ENCODE measurements around the gene MAGI2.

The MAGI2 gene

DNA sequence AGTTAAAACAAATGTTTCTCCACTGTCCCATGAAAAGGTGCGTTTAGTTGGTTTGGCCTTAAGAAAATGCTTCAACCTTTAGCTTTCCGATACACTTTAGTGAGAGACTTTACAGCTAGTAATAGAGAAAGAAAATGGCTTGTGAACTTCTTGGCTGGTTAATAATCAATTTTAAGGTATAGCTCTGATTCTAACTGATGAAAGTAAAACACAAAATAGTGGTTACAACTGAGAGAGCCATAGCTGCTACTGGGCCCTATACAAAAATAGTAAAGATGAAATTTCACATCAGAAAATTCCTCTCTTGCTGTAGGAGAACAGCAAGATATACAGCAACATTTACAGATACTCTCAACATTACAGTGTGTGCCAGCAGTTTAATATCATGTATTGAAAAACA lies 1283.5 kb downstream of the MAGI2 start:
- Histone ChIP-seq H3K27me3 (ENCODE audit: control insufficient read depth in 1 of 2, insufficient read depth in 2 of 2, low read length in 2 of 2) (no peaks in the 10 kb centered on the region), H3K4me3 (ENCODE audit: low read length in 2 of 2) (no peak overlapping the region), H3K4me1 (ENCODE audit: control insufficient read depth, insufficient read depth, low read length) (peaks cover 7% of the 10 kb centered on the region), H3K27ac (ENCODE audit: low read length) (no peak overlapping the region), H3K36me3 (ENCODE audit: control insufficient read depth in 2 of 2, insufficient read depth in 2 of 2, low read length in 2 of 2) (peaks cover 2% of the 10 kb centered on the region in 2 donors), H3K9ac (ENCODE audit: low read length in 2 of 2) (no peak overlapping the region), H3K9me3 (ENCODE audit: control insufficient read depth in 2 of 2, low read length in 2 of 2) (no peaks in the 10 kb centered on the region)

GRCh38 chr7:78168865-78169264 lies 1284.6 kb downstream of the MAGI2 start:
- no peak overlapping the region for H3K9ac ChIP-seq (ENCODE audit: low read length in 2 of 2)
- H3K4me3 ChIP-seq (ENCODE audit: low read length in 2 of 2) = no peak overlapping the region
- peaks cover 2% of the 10 kb centered on the region for H3K4me1 ChIP-seq (ENCODE audit: control insufficient read depth, insufficient read depth, low read length)
- no peaks in the 10 kb centered on the region for H3K9me3 ChIP-seq (ENCODE audit: control insufficient read depth in 2 of 2, low read length in 2 of 2)
- no peak overlapping the region for H3K27ac ChIP-seq (ENCODE audit: low read length)
- peaks cover 2% of the 10 kb centered on the region in 2 donors for H3K36me3 ChIP-seq (ENCODE audit: control insufficient read depth in 2 of 2, insufficient read depth in 2 of 2, low read length in 2 of 2)
- no peaks in the 10 kb centered on the region for H3K27me3 ChIP-seq (ENCODE audit: control insufficient read depth in 1 of 2, insufficient read depth in 2 of 2, low read length in 2 of 2)

- Histone ChIP-seq H3K9ac (ENCODE audit: low read length in 2 of 2) (no peak overlapping the region), H3K36me3 (ENCODE audit: control insufficient read depth in 2 of 2, insufficient read depth in 2 of 2, low read length in 2 of 2) (peaks cover 2% of the 10 kb centered on the region in 2 donors), H3K27ac (ENCODE audit: low read length) (no peak overlapping the region), H3K4me3 (ENCODE audit: low read length in 2 of 2) (no peak overlapping the region), H3K9me3 (ENCODE audit: control insufficient read depth in 2 of 2, low read length in 2 of 2) (no peaks in the 10 kb centered on the region), H3K27me3 (ENCODE audit: control insufficient read depth in 1 of 2, insufficient read depth in 2 of 2, low read length in 2 of 2) (no peaks in the 10 kb centered on the region), H3K4me1 (ENCODE audit: control insufficient read depth, insufficient read depth, low read length) (peaks cover 2% of the 10 kb centered on the region)
Measured at GRCh38 chr7:78167860-78168259, 1285.6 kb downstream of the MAGI2 start.

GRCh38 chr7:78165854-78166253 lies 1287.6 kb downstream of the MAGI2 start:
- H3K9me3 ChIP-seq (ENCODE audit: control insufficient read depth in 2 of 2, low read length in 2 of 2) = no peaks in the 10 kb centered on the region
- H3K27ac ChIP-seq (ENCODE audit: low read length) = no peak overlapping the region
- H3K4me3 ChIP-seq (ENCODE audit: low read length in 2 of 2) = no peak overlapping the region
- H3K27me3 ChIP-seq (ENCODE audit: control insufficient read depth in 1 of 2, insufficient read depth in 2 of 2, low read length in 2 of 2) = no peaks in the 10 kb centered on the region
- no peaks in the 10 kb centered on the region for H3K4me1 ChIP-seq (ENCODE audit: control insufficient read depth, insufficient read depth, low read length)
- H3K9ac ChIP-seq (ENCODE audit: low read length in 2 of 2) = no peak overlapping the region
- peaks cover 2% of the 10 kb centered on the region in 2 donors for H3K36me3 ChIP-seq (ENCODE audit: control insufficient read depth in 2 of 2, insufficient read depth in 2 of 2, low read length in 2 of 2)

DNA sequence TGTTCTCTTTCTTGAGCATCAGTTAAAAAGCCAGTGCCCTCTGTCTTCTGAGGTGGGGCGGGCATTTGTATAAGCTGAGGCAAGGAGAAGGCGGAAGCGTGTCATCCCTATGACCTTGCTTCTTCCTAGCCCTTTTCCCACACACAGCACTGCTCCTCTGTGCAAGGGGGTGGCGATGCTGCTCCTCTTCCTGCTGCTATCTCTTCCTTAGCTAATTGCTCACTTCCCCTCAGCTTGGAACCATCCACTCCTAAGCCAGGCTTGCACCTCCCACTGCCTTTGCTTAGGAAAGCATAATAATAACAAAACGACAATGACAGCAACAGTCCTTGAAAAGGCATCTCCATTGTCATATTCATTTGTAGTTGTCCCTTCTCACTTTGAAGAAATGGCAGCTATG lies 1288.0 kb downstream of the MAGI2 start:
- H3K4me1 ChIP-seq (ENCODE audit: control insufficient read depth, insufficient read depth, low read length) = no peaks in the 10 kb centered on the region
- H3K9ac ChIP-seq (ENCODE audit: low read length in 2 of 2) = no peak overlapping the region
- no peaks in the 10 kb centered on the region for H3K27me3 ChIP-seq (ENCODE audit: control insufficient read depth in 1 of 2, insufficient read depth in 2 of 2, low read length in 2 of 2)
- H3K4me3 ChIP-seq (ENCODE audit: low read length in 2 of 2) = no peak overlapping the region
- H3K27ac ChIP-seq (ENCODE audit: low read length) = no peak overlapping the region
- peaks cover 2% of the 10 kb centered on the region in 2 donors for H3K36me3 ChIP-seq (ENCODE audit: control insufficient read depth in 2 of 2, insufficient read depth in 2 of 2, low read length in 2 of 2)
- no peaks in the 10 kb centered on the region for H3K9me3 ChIP-seq (ENCODE audit: control insufficient read depth in 2 of 2, low read length in 2 of 2)

GRCh38 chr7:78164459-78164858 lies 1289.0 kb downstream of the MAGI2 start:
- no peak overlapping the region for H3K27ac ChIP-seq (ENCODE audit: low read length)
- H3K4me3 ChIP-seq (ENCODE audit: low read length in 2 of 2) = no peak overlapping the region
- H3K9me3 ChIP-seq (ENCODE audit: control insufficient read depth in 2 of 2, low read length in 2 of 2) = no peaks in the 10 kb centered on the region
- H3K9ac ChIP-seq (ENCODE audit: low read length in 2 of 2) = no peak overlapping the region
- peaks cover 2 to 9% of the 10 kb centered on the region in 2 donors for H3K36me3 ChIP-seq (ENCODE audit: control insufficient read depth in 2 of 2, insufficient read depth in 2 of 2, low read length in 2 of 2)
- H3K27me3 ChIP-seq (ENCODE audit: control insufficient read depth in 1 of 2, insufficient read depth in 2 of 2, low read length in 2 of 2) = no peaks in the 10 kb centered on the region
- no peaks in the 10 kb centered on the region for H3K4me1 ChIP-seq (ENCODE audit: control insufficient read depth, insufficient read depth, low read length)

DNA sequence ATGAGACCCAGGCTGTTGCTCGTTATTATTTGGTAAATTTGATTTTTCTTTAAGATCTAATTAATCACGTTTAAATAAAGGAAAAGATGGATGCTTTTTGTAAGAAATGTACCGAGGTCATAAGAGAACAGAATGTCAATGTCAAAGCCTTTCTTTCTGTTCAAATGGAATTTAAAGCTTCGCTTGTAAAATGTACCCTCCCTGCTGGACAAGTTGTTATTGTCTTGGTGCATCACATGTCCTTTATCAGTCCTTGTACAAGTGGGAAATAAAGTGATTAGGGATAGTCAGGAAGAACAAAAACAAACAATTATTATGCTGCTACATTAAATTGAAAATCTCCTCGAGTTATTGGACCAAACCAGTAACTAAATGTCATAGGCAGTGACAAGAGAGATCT lies 1291.7 kb downstream of the MAGI2 start:
- Histone ChIP-seq H3K36me3 (ENCODE audit: control insufficient read depth in 2 of 2, insufficient read depth in 2 of 2, low read length in 2 of 2) (peaks cover 4 to 11% of the 10 kb centered on the region in 2 donors), H3K27me3 (ENCODE audit: control insufficient read depth in 1 of 2, insufficient read depth in 2 of 2, low read length in 2 of 2) (no peaks in the 10 kb centered on the region), H3K27ac (ENCODE audit: low read length) (no peak overlapping the region), H3K4me3 (ENCODE audit: low read length in 2 of 2) (no peak overlapping the region), H3K4me1 (ENCODE audit: control insufficient read depth, insufficient read depth, low read length) (no peaks in the 10 kb centered on the region), H3K9ac (ENCODE audit: low read length in 2 of 2) (no peak overlapping the region), H3K9me3 (ENCODE audit: control insufficient read depth in 2 of 2, low read length in 2 of 2) (no peaks in the 10 kb centered on the region)

GRCh38 chr7:78159545-78159944 lies 1293.9 kb downstream of the MAGI2 start:
- H3K4me1 ChIP-seq (ENCODE audit: control insufficient read depth, insufficient read depth, low read length) = no peaks in the 10 kb centered on the region
- H3K27ac ChIP-seq (ENCODE audit: low read length) = no peak overlapping the region

GRCh38 chr7:78153285-78153684 lies 1300.2 kb downstream of the MAGI2 start:
- H3K9me3 ChIP-seq (ENCODE audit: control insufficient read depth in 2 of 2, low read length in 2 of 2) = no peaks in the 10 kb centered on the region
- peaks cover 0 to 2% of the 10 kb centered on the region in 2 donors for H3K36me3 ChIP-seq (ENCODE audit: control insufficient read depth in 2 of 2, insufficient read depth in 2 of 2, low read length in 2 of 2)
- no peak overlapping the region for H3K4me3 ChIP-seq (ENCODE audit: low read length in 2 of 2)
- H3K4me1 ChIP-seq (ENCODE audit: control insufficient read depth, insufficient read depth, low read length) = no peaks in the 10 kb centered on the region
- H3K27ac ChIP-seq (ENCODE audit: low read length) = no peak overlapping the region
- H3K27me3 ChIP-seq (ENCODE audit: control insufficient read depth in 1 of 2, insufficient read depth in 2 of 2, low read length in 2 of 2) = no peaks in the 10 kb centered on the region
- H3K9ac ChIP-seq (ENCODE audit: low read length in 2 of 2) = no peak overlapping the region

More at GRCh38 chr7:78159545-78159944, 1293.9 kb downstream of the MAGI2 start:
- peaks cover 3 to 11% of the 10 kb centered on the region in 2 donors for H3K36me3 ChIP-seq (ENCODE audit: control insufficient read depth in 2 of 2, insufficient read depth in 2 of 2, low read length in 2 of 2)
- H3K9ac ChIP-seq (ENCODE audit: low read length in 2 of 2) = no peak overlapping the region
- H3K4me3 ChIP-seq (ENCODE audit: low read length in 2 of 2) = no peak overlapping the region
- H3K9me3 ChIP-seq (ENCODE audit: control insufficient read depth in 2 of 2, low read length in 2 of 2) = no peaks in the 10 kb centered on the region
- no peaks in the 10 kb centered on the region for H3K27me3 ChIP-seq (ENCODE audit: control insufficient read depth in 1 of 2, insufficient read depth in 2 of 2, low read length in 2 of 2)

GRCh38 chr7:78151229-78151628 lies 1302.2 kb downstream of the MAGI2 start:
- Histone ChIP-seq H3K36me3 (ENCODE audit: control insufficient read depth in 2 of 2, insufficient read depth in 2 of 2, low read length in 2 of 2) (peaks cover 0 to 1% of the 10 kb centered on the region in 2 donors), H3K9ac (ENCODE audit: low read length in 2 of 2) (no peak overlapping the region), H3K4me1 (ENCODE audit: control insufficient read depth, insufficient read depth, low read length) (no peaks in the 10 kb centered on the region), H3K4me3 (ENCODE audit: low read length in 2 of 2) (no peak overlapping the region), H3K27ac (ENCODE audit: low read length) (no peak overlapping the region), H3K27me3 (ENCODE audit: control insufficient read depth in 1 of 2, insufficient read depth in 2 of 2, low read length in 2 of 2) (no peaks in the 10 kb centered on the region), H3K9me3 (ENCODE audit: control insufficient read depth in 2 of 2, low read length in 2 of 2) (no peaks in the 10 kb centered on the region)

DNA sequence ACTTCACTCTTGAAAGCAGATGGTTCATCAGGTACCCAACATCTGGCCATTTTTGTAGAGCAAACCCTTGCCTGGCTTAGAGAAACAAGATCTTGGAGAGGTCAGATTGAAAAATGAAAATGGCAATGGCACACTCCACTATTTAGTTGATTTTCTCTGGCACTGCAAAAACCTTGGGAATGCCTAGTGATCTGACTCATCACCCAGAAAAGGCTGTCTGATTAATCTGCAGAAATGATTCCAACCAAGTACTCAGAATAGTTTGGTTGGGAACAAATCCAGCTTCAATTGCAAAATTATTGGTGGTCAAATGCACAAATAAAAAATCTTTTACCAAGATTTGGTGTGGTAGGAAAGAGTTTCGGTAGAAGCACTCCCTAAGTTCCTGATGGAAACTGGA lies 1303.7 kb downstream of the MAGI2 start:
- Histone ChIP-seq H3K36me3 (ENCODE audit: control insufficient read depth in 2 of 2, insufficient read depth in 2 of 2, low read length in 2 of 2) (no peaks in the 10 kb centered on the region), H3K4me3 (ENCODE audit: low read length in 2 of 2) (no peak overlapping the region), H3K9me3 (ENCODE audit: control insufficient read depth in 2 of 2, low read length in 2 of 2) (no peaks in the 10 kb centered on the region), H3K27ac (ENCODE audit: low read length) (no peak overlapping the region), H3K4me1 (ENCODE audit: control insufficient read depth, insufficient read depth, low read length) (no peaks in the 10 kb centered on the region), H3K27me3 (ENCODE audit: control insufficient read depth in 1 of 2, insufficient read depth in 2 of 2, low read length in 2 of 2) (no peaks in the 10 kb centered on the region), H3K9ac (ENCODE audit: low read length in 2 of 2) (no peak overlapping the region)
